HL-60/S4 treated with retinoic acid at 250 ng/mL for 4 days and 3 days (cell line): Measurements from ENCODE around the gene KCMF1.

Experiments
- in situ Hi-C: fragments of 300-500 bp; cut with MboI; formaldehyde crosslinking; loops from 2 replicates; pipeline ENCODE4 v1.7.0; 2022; ENCODE audit warnings: low sequenced_read_pairs

KCMF1 gene

DNA sequence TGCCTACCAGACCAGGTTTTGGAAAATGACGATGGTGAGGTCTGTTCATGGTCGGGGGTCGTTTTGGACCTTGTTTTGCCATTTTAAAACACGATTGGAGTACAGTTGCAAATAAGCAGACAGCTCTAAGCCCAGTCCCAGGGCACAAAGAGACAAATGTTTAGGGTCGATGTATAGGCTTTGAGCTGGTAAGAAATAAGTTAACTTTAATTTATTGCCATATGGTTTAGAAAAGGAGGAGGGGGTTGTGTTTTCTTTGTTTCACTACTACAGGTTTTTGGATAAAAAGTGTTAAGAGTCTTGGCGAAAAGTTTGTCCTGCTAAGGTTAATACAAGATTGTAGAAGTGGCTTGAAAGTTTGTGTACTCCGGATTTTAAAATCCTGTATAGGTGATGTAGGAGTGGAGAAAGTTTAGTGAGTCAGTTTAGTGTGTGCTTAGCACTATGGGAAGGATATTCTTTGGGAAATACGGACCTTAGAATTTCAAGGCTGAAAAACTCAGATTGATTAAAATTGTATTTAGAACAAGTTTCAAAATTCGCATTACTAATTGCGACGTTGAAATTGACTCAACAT is 1.3 kb downstream of the KCMF1 start:
- in situ Hi-C loops, result no loop called here

DNA sequence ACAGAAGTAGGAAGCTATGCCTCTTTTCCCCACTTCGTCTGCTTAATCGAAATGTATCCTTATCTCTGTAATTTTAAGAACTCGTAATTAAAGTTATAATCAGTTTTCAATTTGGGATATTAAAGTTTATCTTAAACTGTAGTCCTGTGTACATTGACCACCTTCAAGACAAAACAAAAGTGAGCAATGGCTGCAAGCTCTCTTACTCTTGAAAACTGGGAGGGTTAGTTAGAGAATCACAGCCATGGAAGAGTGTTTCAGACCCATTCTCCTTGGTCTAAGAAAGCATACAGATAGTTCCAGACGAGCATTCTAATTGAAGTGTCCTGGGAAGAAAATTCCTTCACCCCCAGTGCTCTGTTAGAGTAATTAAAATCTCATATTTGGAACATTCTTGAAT is 2.0 kb downstream of the KCMF1 start:
- in situ Hi-C loops, result no loop called here

DNA sequence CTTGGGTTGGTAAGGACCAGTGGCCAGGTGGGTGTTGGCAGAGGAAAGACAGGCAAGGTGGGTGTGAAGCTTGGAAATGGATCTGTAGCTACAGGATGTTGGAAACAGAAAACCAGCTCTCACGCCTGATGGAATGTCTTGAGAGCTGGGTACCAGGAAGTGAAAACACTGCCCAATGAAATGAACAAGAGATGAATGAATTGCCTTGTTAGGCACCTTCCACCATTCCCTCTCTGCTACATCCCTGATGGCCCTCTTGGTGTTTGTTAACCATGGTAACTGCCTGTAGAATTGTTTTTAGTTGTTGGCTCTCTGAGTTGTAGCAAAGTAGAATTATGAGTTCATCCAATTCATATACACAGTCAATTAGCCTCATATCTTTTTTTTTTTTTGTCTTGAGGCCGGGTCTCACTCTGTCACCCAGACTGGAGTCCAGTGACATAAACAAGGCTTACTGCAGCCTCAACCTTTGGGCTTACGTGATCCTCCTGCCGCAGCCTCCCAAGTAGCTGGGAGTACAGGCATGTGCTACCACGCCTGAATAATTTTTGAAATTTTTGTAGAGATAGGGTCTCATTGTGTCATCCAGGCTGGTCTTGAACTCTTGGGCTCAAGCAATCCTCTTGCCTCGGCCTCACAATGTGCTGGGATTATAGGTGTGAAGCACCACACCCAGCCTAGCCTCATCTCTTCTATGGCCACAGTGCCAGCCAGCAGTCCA is 9.5 kb downstream of the KCMF1 start:
- in situ Hi-C loops, result no loop called here

DNA sequence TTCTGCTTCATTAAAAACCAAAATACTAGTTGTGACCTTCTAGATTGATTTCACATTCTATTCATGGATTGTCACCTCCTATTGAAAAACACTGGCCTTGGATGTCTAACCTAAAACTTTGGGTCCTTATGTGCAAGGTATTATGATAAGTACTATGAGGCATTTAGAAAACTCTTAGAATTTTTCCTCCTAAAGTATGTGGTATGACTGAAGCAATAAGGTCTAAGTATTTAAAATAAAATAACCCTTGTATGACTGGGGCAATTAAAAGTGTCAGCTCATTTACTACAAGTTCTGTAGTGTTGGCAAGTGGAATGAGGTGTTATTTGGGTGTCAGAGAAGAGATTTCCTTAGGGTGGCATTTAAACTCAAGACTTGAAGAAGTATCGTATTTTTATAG is 15.1 kb downstream of the KCMF1 start:
- in situ Hi-C loops, result no loop called here

DNA sequence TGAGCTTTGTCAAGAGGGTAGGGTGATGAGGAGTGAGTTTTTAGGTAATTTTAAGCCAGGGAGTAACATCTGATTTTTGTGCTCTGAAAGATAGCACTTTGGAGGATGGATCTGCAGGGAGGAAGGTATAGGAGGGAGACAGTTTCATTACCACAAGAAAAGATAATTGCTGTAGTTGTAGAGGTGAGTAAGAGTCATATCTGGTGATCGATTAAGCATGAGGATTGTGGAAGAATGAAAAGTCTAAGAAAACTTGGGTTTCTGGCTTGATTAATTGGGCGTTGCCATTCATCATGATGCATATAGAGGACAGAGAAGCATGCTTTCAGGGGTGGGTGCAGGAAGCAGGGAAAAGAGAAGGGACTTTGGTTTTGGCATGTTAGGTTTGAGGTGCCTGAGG is 18.5 kb downstream of the KCMF1 start:
- in situ Hi-C loops, result no loop called here

DNA sequence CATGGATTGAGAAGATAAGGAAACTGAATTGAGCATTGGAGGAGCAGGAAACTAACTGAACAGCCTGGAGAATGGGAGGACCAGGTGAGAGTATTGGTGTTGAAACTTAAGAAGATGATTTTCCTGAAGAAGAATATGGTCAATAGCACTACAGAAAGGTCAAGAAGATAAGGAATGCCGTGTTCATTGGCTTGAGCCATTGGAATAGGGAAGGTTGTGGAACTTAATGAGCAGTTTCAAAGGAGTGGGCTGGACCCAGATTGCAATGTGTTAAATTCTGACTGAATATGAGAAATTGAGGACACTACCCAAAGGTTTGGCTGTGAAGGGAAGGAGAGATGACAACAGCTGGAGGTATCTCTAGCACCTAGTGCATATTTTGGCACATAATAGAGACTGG is 19.0 kb downstream of the KCMF1 start:
- in situ Hi-C loops, result no loop called here

DNA sequence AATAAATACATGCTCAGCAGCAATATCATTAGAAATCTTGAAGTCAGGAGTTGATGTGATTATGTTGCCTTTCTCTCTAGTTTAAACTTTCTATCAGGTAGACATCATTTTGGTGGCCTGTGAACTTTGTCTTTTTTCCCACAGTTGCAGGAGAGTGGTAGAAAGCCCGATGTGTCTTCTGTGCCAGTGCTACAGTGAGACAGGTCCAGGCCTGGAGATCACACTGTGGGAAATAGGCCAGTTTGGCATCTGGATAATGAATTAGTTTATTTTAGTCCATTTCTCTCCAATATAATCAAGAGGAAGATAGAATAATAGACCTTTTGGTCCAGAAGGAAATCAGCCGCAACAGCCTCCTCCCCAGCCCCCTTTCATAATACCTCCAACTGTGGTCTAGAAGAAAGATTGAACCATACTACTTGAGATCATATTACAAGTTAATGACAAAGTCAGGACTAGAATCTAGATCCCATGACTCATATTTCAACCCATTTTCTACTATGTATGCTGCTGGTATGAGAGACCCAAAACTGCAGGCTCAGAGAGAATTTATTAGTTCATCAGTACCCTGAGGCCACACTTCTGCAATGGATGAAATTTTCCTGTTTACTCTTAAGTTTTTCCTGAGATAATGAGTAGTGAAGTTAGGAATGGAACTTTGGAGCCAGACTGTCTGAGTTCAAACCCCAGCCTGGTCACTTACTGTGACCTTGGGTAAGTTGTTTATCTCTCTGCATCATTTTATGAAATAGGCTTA is 20.6 kb downstream of the KCMF1 start:
- in situ Hi-C loops, result no loop called here

DNA sequence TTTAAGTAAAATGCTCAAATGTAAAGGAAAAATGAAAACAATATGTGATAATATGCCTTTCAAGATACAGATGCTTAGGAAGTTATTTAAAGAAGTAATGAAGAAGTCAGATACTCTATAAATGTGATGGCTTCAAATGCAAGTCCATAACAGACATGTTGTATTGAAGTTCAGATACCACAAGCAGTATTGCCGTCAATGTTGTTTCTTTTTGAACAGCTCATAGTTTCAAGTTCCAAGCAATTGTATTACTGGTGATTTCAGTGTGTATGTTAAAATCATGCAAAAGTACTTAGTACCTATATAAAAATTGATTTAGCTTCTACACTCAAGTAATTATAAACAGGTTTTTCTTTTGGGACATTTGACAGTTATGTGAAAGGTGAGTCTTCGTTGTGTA is 24.9 kb downstream of the KCMF1 start:
- in situ Hi-C loops, result no loop called here

DNA sequence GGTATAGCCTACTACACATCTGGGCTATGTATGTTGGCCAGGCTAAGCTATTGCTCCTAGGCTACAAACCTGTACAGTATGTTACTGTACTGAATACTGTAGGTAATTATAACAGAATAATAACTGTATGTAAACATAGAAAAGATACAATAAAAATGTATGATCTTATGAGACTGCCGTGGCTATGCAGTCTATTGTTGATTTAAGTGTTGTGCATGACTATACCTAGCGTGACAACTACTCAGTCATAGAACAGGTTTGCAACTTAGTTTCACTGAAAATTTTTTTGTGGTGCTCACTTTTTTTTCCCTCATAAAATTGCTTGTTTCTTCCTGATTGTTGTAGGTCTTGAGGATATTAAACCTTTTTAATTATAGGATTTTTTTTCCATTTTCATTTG is 25.9 kb downstream of the KCMF1 start:
- in situ Hi-C loops, result no loop called here

DNA sequence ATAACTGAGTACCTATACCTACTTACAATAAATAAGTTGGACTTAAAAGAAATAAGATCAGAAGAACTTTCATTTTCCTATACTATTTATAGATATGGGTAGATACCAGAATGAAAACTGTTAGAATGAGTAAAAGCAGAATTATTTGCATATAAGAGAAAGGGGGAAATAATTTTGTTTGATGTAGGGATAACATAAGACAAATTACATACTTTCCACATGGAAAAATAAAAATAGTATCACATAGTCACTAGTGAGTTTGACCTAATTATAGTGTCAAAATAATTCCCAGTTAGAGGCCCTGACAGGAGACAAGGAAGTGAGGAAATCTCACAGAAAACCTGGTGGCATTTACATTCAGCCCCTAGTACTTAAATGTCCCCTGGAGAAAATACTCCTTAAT is 28.6 kb downstream of the KCMF1 start:
- in situ Hi-C loops, result no loop called here

DNA sequence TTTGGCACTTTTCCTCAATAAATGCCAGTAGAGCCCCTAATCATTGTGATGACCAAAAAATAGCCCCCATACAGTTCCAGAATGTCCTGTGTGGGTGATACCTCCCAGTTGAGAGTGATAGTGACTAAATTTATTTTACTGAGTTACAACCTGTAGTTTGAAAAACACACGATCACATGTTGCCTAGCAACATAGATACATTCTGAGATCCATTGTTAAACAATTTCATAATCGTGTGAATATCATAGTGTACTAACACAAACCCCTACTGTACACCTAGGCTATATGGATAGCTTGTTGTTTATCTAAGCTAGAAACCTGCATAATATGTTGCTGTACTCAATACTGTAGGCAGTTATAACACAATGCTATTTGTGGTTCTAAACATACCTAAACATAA is 30.6 kb downstream of the KCMF1 start:
- in situ Hi-C loops, result no loop called here

DNA sequence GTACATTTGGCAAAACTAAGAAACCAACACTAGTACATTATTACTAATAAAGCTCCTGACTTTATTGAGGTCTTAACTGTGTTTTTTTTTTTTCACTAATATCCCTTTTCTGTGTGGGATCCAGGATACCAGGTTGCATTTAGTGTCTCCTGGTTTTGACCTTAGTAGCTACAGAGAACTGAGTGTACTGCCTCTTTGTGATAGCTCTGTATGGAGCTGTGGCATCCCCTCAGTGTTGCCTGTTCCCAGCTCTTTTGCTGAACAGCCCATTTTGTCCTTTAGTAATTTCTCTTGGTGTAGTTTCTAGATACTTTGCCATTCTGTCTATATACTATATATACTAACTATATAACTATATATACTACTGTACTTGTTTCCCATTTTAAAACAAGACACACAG is 31.6 kb downstream of the KCMF1 start:
- in situ Hi-C loops, result no loop called here

DNA sequence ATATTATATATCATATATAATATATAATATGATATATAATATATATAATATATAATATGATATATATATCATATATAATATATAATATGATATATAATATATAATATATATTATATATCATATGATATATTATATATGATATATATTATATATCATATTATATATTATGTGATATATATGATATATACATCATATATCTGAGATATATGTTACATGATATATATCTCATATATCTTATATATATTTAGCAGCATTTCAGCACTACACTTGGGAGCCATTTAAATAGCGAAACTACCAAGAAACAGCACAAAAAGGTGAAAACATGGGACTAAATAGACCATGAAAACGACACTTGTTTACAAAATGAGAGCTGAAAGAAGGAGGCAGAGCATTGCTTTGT is 37.3 kb downstream of the KCMF1 start:
- in situ Hi-C loops, result no loop called here

DNA sequence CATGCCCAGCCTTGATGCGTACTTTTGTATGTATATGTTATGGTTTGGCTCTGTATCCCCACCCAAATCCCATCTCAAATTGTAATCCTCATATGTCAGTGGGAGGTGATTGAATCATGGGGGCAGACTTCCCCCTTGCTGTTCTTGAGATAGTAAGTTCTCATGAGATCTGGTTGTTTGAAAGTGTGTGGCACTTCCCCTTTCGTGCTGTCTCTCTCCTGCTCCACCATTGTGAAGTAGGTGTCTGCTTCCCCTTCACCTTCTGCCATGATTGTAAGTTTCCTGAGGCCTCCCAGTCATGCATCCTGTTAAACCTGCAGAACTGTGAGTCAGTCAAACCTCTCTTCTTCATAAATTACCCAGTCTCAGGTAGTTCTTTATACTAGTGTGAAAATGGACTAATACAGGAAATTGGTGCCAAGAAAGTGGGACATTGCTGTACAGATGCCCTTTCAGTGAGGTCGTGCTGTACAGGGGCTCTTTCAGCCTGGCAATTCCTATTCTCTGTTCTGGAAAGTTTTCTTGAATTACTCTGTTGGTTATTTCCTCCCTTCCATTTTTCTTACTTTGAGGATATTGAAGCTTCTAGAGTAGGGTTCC is 38.2 kb downstream of the KCMF1 start:
- in situ Hi-C loops, result no loop called here

DNA sequence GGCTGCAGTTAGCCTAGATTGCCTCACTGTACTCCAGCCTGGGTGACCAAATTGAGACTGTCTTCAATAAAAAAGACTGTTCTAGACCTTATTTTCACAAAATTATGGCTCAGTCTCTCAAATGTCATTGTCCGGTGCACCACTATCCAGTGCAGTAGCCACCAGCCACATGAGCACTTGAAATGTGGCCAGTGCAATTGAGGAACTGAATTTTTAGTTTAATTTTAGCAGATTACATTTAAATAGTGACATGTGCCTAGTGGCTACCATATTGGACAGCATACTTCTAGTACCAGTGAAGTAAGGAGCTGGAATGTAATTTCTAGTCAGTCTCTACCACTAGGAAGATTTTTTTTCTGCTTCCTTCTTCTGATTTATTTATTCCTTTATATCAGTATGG is 39.4 kb downstream of the KCMF1 start:
- in situ Hi-C loops, result no loop called here

DNA sequence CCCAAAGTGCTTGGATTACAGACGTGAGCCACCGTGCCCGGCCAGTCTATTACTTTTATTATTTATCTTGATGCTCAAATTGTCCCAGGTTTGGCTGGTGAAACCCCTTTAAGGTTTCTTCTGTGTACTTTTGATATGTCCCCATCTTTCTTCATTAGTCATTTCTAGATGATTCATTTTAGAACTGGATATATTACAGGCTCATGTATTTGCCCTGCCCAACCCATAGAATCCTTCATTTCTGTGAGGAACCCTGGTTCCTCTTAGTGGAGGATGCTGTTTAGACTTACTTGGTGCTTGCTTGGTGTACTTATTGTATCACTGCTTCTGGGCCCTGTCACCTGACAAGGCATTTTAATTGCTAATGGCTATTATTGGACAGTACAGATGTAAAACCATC is 40.1 kb downstream of the KCMF1 start:
- in situ Hi-C loops, result no loop called here

DNA sequence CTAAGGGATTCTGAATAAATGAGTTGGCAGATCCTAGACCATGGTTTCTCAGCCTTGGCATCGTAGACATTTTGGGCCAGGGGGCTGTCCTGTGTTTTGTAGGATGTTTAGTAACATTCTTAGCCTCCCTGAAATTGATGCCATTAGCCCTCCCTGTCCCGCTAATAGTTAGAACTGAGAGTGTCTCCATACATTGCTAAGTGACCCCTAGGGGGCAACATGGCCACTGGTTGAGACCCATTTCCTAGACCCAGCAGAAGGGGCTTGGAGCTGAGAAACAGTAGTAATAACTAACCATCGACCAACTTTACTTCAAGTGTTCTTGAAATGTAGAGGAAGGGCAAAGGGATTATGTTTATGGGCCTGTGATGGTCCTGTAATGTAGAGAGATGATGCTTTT is 40.8 kb downstream of the KCMF1 start:
- in situ Hi-C loops, result no loop called here

DNA sequence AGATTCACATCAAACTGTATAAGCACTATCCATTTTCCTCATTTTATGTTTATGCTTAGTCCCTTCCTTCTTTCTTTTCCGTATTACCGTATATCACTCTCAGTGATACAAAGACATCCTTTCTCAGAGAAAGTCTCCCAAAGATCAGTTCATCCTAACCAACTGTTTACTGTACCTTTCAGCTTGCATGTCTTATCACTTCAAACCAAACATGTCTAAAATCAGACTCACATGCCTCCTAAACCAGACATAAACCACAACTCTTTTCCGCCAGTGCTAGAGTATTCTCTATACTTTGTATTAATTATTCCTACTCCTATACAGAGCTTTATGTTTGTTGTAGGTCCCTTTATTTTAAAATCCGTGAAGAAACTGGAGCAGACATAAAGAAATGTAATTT is 41.5 kb downstream of the KCMF1 start:
- in situ Hi-C loops, result no loop called here

DNA sequence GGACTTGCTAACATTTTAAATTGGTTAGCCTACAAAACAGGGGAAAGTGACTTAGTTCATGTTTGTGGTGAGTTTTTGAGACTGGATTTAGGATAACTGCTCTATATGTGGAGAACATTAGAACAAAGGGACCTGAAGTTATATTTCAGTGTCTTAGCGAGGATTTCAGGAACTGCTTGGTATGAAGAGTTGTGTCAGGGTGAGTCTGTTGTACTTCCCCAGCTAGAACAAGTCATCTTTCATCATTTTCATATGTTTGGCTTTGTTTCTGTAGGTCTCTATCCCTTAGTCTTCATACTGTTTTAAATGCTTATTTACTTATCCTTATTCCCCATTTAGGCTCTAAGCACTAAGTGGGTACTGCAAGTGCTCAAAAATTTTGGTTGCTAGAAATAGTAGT is 41.9 kb downstream of the KCMF1 start:
- in situ Hi-C loops, result no loop called here

DNA sequence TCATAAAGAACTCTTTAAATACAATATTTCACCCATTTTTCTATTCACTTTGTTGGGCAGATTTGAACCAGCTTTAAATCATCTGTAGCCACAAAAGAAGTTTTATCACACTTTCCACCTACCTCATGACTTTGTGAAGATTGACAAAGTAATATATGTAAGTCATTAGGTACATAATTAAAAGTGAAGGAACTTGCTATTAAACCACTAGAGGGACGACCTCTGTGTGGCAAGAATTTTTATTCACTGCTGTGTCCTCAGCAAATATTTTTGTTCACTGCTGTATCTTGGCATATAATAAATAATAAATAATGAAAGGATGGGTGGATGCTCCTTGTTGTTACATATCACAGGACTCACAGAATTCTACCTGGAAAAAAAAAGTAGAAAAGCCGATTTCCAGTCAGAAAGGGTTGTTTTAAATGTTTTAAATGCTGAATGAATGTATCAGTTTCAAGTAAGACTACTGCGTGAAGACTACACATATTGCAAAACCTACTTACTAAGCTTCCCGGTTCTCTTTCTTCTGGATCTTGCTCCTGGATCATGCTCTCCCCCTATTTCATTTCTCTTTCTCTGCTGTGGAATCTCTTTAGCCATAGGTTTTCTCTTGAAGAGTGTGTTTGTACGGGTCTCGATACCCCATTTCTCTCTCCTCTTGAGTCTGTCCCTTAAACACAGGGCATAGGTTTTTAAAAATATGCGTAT is 44.8 kb downstream of the KCMF1 start:
- in situ Hi-C loops, result no loop called here

DNA sequence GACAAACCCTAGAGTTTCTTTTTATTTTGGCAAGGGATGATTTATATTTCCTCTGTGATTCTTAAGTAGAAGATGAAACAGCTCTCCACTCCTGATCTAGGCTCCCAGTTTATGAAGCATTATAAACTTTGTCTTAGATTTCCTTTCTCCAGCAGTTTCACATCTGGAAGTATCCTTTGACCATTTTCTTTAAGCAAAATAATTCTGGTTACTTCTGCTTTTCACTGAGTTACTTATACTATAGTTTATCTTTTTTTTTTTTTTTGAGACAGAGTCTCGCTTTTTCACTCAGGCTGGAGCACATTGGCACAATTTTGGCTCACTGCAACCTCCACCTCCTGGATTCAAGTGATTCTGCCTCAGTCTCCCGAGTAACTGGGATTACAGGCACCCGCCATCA is 45.5 kb downstream of the KCMF1 start:
- in situ Hi-C loops, result no loop called here
